GM23338 (cell line): ENCODE measurements around the gene NOX4. TPM values are rescaled to one million over a fixed set of nuclear protein-coding genes. Genes with fewer than 3 reads are reported as not detected.

Experiments used
- ATAC-seq: fragments of 200-7000 bp; cut with Tn5 transposase; 3 replicates; pipeline ENCODE4 v1.9.1; 2020
- DNase-seq: peaks from one replicate; pipeline ENCODE4 v3.0.0-alpha.2; 2015; ENCODE audit warnings: low spot score
- H2AFZ ChIP-seq: fragments of 200-600 bp; sonication (generic); 2 replicates; pipeline ENCODE4 v1.8.0; 2016; ENCODE audit warnings: antibody characterized with exemption, mild to moderate bottlenecking, moderate library complexity
- H3F3A ChIP-seq: fragments of 200-600 bp; sonication (generic); replicated peaks from 2 replicates; pipeline ENCODE4 v1.8.0; 2017; ENCODE audit warnings: antibody characterized with exemption, mixed run types, low read depth
- H3K27ac ChIP-seq: fragments of 200-600 bp; sonication (generic); 2 replicates; pipeline ENCODE4 v1.6.1; 2016; ENCODE audit warnings: low read depth
- H3K27me3 ChIP-seq: fragments of 200-600 bp; sonication (generic); 2 replicates; pipeline ENCODE4 v1.8.0; 2016; ENCODE audit warnings: mild to moderate bottlenecking, mixed run types, moderate library complexity; ENCODE audit not compliant: insufficient read depth
- H3K36me3 ChIP-seq: fragments of 200-600 bp; sonication (generic); 2 replicates; pipeline ENCODE4 v1.8.0; 2016; ENCODE audit warnings: mild to moderate bottlenecking; ENCODE audit not compliant: insufficient read depth
- H3K4me1 ChIP-seq: fragments of 200-600 bp; sonication (generic); 2 replicates; pipeline ENCODE4 v1.8.0; 2016; ENCODE audit warnings: mild to moderate bottlenecking, moderate library complexity; ENCODE audit not compliant: insufficient read depth
- H3K4me2 ChIP-seq: fragments of 200-600 bp; sonication (generic); 2 replicates; pipeline ENCODE4 v1.7.1; 2017; ENCODE audit warnings: mixed run types
- H3K4me3 ChIP-seq: fragments of 200-600 bp; sonication (generic); 2 replicates; pipeline ENCODE4 v1.6.1; 2016; ENCODE audit warnings: mixed run types
- H3K79me2 ChIP-seq: fragments of 200-600 bp; sonication (generic); replicated peaks from 2 replicates; pipeline ENCODE4 v1.8.0; 2017; ENCODE audit warnings: mild to moderate bottlenecking; ENCODE audit not compliant: insufficient read depth
- H3K9me2 ChIP-seq: fragments of 200-600 bp; sonication (generic); 2 replicates; pipeline ENCODE4 v1.8.0; 2017; ENCODE audit not compliant: insufficient read depth
- H4K20me1 ChIP-seq: fragments of 200-600 bp; sonication (generic); replicated peaks from 2 replicates; pipeline ENCODE4 v1.8.0; 2017; ENCODE audit warnings: mild to moderate bottlenecking; ENCODE audit not compliant: insufficient read depth
- H3K27ac Mint-ChIP-seq: 2 replicates; pipeline ENCODE4 v1.8.0; 2020; ENCODE audit warnings: inconsistent platforms, mild to moderate bottlenecking, moderate library complexity, mixed read lengths
- H3K27me3 Mint-ChIP-seq: 3 replicates; pipeline ENCODE4 v1.8.0; 2022; ENCODE audit warnings: low read depth, mild to moderate bottlenecking, moderate library complexity, mixed read lengths, inconsistent platforms; ENCODE audit not compliant: insufficient read depth, poor library complexity
- H3K36me3 Mint-ChIP-seq: 3 replicates; pipeline ENCODE4 v1.8.0; 2021; ENCODE audit warnings: low read depth, mild to moderate bottlenecking, inconsistent platforms, moderate library complexity, mixed read lengths
- H3K4me1 Mint-ChIP-seq: 3 replicates; pipeline ENCODE4 v1.8.0; 2020; ENCODE audit warnings: mild to moderate bottlenecking, inconsistent platforms, mixed read lengths
- H3K4me3 Mint-ChIP-seq: 3 replicates; pipeline ENCODE4 v1.8.0; 2021; ENCODE audit warnings: moderate library complexity, mild to moderate bottlenecking, inconsistent platforms, mixed read lengths
- H3K9me3 Mint-ChIP-seq: 3 replicates; pipeline ENCODE4 v1.8.0; 2020; ENCODE audit warnings: moderate library complexity, mild to moderate bottlenecking, inconsistent platforms, mixed read lengths
- CREB1 ChIP-seq: fragments of 250-450 bp; sonication (Bioruptor Pico); IDR thresholded peaks from 2 replicates; pipeline ENCODE4 v1.5.0; 2020; ENCODE audit warnings: low read depth, mild to moderate bottlenecking, moderate library complexity
- EZH2 ChIP-seq: fragments of 200-600 bp; sonication (generic); IDR thresholded peaks from one replicate; pipeline ENCODE4 v1.8.0; 2017; ENCODE audit warnings: antibody characterized with exemption, mild to moderate bottlenecking, low read depth; ENCODE audit not compliant: unreplicated experiment
- EZH2phosphoT487 ChIP-seq: fragments of 200-600 bp; sonication (generic); IDR thresholded peaks from one replicate; pipeline ENCODE4 v1.8.1; 2018; ENCODE audit warnings: antibody characterized with exemption; ENCODE audit not compliant: unreplicated experiment
- JUNB ChIP-seq: IDR thresholded peaks from one replicate; pipeline ENCODE4 v1.6.1; 2016; ENCODE audit warnings: antibody characterized with exemption; ENCODE audit not compliant: unreplicated experiment
- NANOG ChIP-seq: IDR thresholded peaks from 2 replicates; pipeline ENCODE4 v1.6.1; 2016; ENCODE audit warnings: antibody characterized with exemption, borderline replicate concordance
- POLR2AphosphoS5 ChIP-seq: IDR thresholded peaks from 2 replicates; pipeline ENCODE4 v1.6.1; 2016; ENCODE audit warnings: antibody characterized with exemption, low read depth
- STAT1 ChIP-seq: IDR thresholded peaks from one replicate; pipeline ENCODE4 v1.6.1; 2016; ENCODE audit warnings: antibody characterized with exemption; ENCODE audit not compliant: unreplicated experiment
- ZNF114 ChIP-seq: fragments of 250-450 bp; sonication (Bioruptor Pico); IDR thresholded peaks from 2 replicates; pipeline ENCODE4 v1.5.0; 2020; ENCODE audit warnings: mild to moderate bottlenecking, moderate library complexity
- ZNF331 ChIP-seq: fragments of 250-450 bp; sonication (Bioruptor Pico); IDR thresholded peaks from 2 replicates; pipeline ENCODE4 v1.5.0; 2020; ENCODE audit warnings: low read depth, mild to moderate bottlenecking, moderate library complexity
- polyA plus RNA-seq: library from polyadenylated mRNA; unstranded; fragments of >200 nt; fragmentation: Nextera tagmentation; extraction: Ambion mirVana; gene quantifications from 2 replicates; pipeline ENCODE4 v1.2.1, GENCODE V29; 2016
- total RNA-seq: library from RNA; depleted of rRNA; stranded (reverse); fragments of >200 nt; shearing (Covaris generic); gene quantifications from 2 replicates; pipeline ENCODE4 v1.2.3, GENCODE V29; 2014
- TF ChIP-seq, protein P1 (sequence below): fragments of 250-450 bp; sonication (Bioruptor Pico); IDR thresholded peaks from 2 replicates; pipeline ENCODE4 v1.5.0; 2020; ENCODE audit warnings: mild to moderate bottlenecking, moderate library complexity
- TF ChIP-seq, protein P2 (sequence below), 2 experiments: fragments of 200-600 bp in 1 of 2; sonication (generic) in 1 of 2; conservative IDR thresholded peaks; 2 replicates each; pipeline versions ENCODE4 v1.5.1 to v1.6.1; 2016 to 2017; ENCODE audit warnings: antibody characterized with exemption in 2 of 2, low read depth in 2 of 2, mild to moderate bottlenecking in 2 of 2, moderate library complexity in 1 of 2
- TF ChIP-seq, protein P3 (sequence below): IDR thresholded peaks from 2 replicates; pipeline ENCODE4 v1.6.1; 2016; ENCODE audit warnings: antibody characterized with exemption
- TF ChIP-seq, protein P4 (sequence below): IDR thresholded peaks from one replicate; pipeline ENCODE4 v1.6.1; 2018; ENCODE audit warnings: antibody characterized with exemption; ENCODE audit not compliant: unreplicated experiment

The NOX4 gene
- total and polyA plus RNA-seq, 2 experiments from 2014 or later, result 1.9 to 2.6 TPM

DNA sequence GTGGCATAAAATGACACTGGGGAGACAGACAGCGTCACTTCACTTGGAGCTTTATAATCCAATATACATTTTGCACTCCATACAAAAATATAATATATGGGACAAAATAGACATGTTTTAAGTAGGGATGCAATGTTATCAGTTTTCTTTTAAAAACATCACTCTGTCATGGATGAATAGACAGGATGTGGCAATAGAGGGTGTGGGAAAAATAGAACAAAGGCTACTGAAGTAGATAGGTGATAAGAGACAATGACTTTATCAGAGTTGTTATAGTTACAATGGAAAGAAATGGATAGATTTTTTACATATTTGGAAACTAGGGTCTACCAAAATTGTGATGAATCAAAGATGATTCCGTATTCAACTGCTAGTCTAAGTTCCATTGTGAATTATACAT, 13.1 kb upstream of the NOX4 start:
- H3K27ac ChIP-seq, result no peak overlapping the region
- no peak overlapping the region for H3K4me2 ChIP-seq
- Mint-ChIP-seq H3K4me3 (no peak overlapping the region), H3K27me3 (no peaks in the 10 kb centered on the region), H3K36me3 (no peaks in the 10 kb centered on the region), H3K9me3 (no peaks in the 10 kb centered on the region), H3K27ac (no peak overlapping the region), H3K4me1 (peaks cover 22% of the 10 kb centered on the region)
- DNase-seq (no peak), ATAC-seq (no peak)
- H4K20me1 ChIP-seq, result no peaks in the 10 kb centered on the region; the same call in 1 of the 2 replicates
- no peak overlapping the region for H3K4me3 ChIP-seq
- no peaks in the 10 kb centered on the region for H3F3A ChIP-seq
- no peaks in the 10 kb centered on the region for H3K27me3 ChIP-seq
- no peaks in the 10 kb centered on the region for H3K36me3 ChIP-seq
- peaks cover 22% of the 10 kb centered on the region for H3K4me1 ChIP-seq
- H3K79me2 ChIP-seq, result no peaks in the 10 kb centered on the region
- no peak overlapping the region for H2AFZ ChIP-seq
- no peaks in the 10 kb centered on the region for H3K9me2 ChIP-seq
- TF ChIP-seq, protein P1, sequence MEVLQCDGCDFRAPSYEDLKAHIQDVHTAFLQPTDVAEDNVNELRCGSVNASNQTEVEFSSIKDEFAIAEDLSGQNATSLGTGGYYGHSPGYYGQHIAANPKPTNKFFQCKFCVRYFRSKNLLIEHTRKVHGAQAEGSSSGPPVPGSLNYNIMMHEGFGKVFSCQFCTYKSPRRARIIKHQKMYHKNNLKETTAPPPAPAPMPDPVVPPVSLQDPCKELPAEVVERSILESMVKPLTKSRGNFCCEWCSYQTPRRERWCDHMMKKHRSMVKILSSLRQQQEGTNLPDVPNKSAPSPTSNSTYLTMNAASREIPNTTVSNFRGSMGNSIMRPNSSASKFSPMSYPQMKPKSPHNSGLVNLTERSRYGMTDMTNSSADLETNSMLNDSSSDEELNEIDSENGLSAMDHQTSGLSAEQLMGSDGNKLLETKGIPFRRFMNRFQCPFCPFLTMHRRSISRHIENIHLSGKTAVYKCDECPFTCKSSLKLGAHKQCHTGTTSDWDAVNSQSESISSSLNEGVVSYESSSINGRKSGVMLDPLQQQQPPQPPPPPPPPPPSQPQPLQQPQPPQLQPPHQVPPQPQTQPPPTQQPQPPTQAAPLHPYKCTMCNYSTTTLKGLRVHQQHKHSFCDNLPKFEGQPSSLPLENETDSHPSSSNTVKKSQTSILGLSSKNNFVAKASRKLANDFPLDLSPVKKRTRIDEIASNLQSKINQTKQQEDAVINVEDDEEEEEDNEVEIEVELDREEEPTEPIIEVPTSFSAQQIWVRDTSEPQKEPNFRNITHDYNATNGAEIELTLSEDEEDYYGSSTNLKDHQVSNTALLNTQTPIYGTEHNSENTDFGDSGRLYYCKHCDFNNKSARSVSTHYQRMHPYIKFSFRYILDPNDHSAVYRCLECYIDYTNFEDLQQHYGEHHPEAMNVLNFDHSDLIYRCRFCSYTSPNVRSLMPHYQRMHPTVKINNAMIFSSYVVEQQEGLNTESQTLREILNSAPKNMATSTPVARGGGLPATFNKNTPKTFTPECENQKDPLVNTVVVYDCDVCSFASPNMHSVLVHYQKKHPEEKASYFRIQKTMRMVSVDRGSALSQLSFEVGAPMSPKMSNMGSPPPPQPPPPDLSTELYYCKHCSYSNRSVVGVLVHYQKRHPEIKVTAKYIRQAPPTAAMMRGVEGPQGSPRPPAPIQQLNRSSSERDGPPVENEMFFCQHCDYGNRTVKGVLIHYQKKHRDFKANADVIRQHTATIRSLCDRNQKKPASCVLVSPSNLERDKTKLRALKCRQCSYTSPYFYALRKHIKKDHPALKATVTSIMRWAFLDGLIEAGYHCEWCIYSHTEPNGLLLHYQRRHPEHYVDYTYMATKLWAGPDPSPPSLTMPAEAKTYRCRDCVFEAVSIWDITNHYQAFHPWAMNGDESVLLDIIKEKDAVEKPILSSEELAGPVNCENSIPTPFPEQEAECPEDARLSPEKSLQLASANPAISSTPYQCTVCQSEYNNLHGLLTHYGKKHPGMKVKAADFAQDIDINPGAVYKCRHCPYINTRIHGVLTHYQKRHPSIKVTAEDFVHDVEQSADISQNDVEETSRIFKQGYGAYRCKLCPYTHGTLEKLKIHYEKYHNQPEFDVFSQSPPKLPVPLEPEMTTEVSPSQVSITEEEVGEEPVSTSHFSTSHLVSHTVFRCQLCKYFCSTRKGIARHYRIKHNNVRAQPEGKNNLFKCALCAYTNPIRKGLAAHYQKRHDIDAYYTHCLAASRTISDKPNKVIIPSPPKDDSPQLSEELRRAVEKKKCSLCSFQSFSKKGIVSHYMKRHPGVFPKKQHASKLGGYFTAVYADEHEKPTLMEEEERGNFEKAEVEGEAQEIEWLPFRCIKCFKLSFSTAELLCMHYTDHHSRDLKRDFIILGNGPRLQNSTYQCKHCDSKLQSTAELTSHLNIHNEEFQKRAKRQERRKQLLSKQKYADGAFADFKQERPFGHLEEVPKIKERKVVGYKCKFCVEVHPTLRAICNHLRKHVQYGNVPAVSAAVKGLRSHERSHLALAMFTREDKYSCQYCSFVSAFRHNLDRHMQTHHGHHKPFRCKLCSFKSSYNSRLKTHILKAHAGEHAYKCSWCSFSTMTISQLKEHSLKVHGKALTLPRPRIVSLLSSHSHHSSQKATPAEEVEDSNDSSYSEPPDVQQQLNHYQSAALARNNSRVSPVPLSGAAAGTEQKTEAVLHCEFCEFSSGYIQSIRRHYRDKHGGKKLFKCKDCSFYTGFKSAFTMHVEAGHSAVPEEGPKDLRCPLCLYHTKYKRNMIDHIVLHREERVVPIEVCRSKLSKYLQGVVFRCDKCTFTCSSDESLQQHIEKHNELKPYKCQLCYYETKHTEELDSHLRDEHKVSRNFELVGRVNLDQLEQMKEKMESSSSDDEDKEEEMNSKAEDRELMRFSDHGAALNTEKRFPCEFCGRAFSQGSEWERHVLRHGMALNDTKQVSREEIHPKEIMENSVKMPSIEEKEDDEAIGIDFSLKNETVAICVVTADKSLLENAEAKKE (CRISPR knock-in tag), result no peak
- no peak for TF ChIP-seq STAT1
- TF ChIP-seq JUNB, result no peak
- TF ChIP-seq ZNF114 (CRISPR knock-in tag), result no peak
- TF ChIP-seq NANOG, result no peak
- TF ChIP-seq POLR2AphosphoS5, result no peak
- no peak for TF ChIP-seq ZNF331 (CRISPR knock-in tag)
- TF ChIP-seq CREB1 (CRISPR knock-in tag), result no peak
- TF ChIP-seq, protein P2, sequence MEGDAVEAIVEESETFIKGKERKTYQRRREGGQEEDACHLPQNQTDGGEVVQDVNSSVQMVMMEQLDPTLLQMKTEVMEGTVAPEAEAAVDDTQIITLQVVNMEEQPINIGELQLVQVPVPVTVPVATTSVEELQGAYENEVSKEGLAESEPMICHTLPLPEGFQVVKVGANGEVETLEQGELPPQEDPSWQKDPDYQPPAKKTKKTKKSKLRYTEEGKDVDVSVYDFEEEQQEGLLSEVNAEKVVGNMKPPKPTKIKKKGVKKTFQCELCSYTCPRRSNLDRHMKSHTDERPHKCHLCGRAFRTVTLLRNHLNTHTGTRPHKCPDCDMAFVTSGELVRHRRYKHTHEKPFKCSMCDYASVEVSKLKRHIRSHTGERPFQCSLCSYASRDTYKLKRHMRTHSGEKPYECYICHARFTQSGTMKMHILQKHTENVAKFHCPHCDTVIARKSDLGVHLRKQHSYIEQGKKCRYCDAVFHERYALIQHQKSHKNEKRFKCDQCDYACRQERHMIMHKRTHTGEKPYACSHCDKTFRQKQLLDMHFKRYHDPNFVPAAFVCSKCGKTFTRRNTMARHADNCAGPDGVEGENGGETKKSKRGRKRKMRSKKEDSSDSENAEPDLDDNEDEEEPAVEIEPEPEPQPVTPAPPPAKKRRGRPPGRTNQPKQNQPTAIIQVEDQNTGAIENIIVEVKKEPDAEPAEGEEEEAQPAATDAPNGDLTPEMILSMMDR (conservative IDR thresholded peaks at IDR 0.05; ENCODE audit: low read depth in 2 of 2), result no peak
- TF ChIP-seq, protein P3, sequence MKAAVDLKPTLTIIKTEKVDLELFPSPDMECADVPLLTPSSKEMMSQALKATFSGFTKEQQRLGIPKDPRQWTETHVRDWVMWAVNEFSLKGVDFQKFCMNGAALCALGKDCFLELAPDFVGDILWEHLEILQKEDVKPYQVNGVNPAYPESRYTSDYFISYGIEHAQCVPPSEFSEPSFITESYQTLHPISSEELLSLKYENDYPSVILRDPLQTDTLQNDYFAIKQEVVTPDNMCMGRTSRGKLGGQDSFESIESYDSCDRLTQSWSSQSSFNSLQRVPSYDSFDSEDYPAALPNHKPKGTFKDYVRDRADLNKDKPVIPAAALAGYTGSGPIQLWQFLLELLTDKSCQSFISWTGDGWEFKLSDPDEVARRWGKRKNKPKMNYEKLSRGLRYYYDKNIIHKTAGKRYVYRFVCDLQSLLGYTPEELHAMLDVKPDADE, result no peak
- TF ChIP-seq EZH2phosphoT487, result no peak
- TF ChIP-seq, protein P4, sequence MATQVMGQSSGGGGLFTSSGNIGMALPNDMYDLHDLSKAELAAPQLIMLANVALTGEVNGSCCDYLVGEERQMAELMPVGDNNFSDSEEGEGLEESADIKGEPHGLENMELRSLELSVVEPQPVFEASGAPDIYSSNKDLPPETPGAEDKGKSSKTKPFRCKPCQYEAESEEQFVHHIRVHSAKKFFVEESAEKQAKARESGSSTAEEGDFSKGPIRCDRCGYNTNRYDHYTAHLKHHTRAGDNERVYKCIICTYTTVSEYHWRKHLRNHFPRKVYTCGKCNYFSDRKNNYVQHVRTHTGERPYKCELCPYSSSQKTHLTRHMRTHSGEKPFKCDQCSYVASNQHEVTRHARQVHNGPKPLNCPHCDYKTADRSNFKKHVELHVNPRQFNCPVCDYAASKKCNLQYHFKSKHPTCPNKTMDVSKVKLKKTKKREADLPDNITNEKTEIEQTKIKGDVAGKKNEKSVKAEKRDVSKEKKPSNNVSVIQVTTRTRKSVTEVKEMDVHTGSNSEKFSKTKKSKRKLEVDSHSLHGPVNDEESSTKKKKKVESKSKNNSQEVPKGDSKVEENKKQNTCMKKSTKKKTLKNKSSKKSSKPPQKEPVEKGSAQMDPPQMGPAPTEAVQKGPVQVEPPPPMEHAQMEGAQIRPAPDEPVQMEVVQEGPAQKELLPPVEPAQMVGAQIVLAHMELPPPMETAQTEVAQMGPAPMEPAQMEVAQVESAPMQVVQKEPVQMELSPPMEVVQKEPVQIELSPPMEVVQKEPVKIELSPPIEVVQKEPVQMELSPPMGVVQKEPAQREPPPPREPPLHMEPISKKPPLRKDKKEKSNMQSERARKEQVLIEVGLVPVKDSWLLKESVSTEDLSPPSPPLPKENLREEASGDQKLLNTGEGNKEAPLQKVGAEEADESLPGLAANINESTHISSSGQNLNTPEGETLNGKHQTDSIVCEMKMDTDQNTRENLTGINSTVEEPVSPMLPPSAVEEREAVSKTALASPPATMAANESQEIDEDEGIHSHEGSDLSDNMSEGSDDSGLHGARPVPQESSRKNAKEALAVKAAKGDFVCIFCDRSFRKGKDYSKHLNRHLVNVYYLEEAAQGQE, result no peak
- TF ChIP-seq EZH2, result no peak
